ENCODE results near the gene NOTCH1.

NOTCH1 gene

GRCh38 chr9:136531904-136532798, 13.7 kb downstream of the NOTCH1 start:
- no peak for DNase-seq (ENCODE audit: low spot score)

- DNase-seq (ENCODE audit: low spot score): no peak
These were observed 14.5 kb downstream of the NOTCH1 start for GRCh38 chr9:136531186-136531903.

DNA sequence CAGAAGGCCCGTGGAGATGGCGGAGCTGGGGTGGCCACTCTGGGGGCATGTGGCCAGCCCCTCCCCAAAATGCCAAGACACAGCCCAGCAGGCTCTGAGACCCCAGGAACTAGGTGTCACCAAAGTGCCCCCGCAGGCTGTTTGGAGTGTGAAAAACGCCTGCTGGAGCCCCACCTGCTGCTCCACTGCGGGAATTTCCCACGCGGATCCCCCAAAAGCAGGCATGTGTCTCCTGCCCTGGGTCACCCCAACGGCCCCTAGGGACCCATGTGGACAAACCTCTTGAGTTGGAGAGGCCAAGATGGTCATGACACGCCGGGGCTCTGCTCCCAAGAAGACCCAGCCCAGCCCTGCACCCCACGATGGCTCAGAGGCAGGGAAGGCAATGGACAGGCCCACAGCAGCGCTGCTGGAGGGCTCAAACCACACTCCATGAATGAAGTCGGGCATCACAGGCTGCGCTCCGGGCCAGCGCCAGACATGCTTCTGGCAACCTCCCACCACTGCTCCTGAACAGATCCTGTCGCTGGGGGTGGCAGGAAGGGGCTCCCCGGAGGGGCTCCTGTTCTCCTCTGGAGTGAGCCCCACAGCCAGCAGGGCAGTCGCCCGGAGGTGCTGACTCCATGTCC, 15.3 kb downstream of the NOTCH1 start:
- no peak for DNase-seq (ENCODE audit: low spot score)

- DNase-seq (ENCODE audit: low spot score): no peak
These were observed 16.1 kb downstream of the NOTCH1 start for GRCh38 chr9:136529516-136530460.

- DNase-seq (ENCODE audit: low spot score): no peak
These were observed 17.0 kb downstream of the NOTCH1 start for GRCh38 chr9:136528716-136529341.

DNA sequence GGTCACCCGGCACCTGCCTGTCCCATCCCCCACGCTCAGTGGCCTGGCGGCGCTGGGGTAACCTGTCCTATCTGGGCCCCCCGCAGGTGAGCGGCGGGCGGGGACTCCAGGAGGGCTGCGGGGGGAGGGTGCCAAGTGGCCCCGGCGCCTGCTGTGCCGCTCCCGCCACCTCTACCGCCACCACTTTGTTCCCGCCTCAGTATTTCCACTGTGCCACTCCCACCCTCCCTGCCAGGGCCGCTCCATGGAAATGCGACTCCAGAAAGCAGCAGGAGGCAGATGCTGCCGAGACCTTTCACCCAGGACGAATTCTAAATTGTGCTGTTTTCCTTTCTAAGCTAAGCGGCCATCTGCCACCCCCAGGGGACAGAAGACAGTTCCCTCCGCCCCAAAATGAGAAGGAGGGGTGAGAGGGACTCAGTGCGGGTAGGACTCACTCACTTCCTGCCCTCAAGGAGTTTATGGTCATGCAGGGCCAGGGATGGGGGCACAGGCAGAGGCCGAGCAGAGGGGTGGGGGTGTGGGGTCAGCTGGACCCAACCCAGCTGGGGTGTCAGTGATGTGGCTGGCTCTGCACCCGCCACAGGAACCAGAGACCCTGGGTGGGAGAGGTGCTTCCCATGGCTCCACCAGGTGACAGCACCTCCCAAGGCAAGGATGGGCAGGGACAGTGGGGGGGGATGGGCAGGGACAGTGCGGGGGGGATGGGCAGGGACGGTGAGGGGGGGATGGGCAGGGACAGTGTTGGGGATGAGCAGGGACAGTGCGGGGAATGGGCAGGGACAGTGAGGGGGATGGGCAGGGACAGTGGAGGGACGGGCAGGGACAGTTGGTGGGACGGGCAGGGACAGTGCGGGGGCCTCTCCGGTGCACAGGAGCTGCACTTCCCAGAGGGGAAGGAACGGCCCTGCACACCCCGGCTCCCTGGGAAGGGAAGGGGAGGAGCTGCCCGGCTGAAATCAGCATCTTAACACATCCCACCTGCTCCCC, 17.8 kb downstream of the NOTCH1 start:
- peak; percentile 40 for DNase-seq (ENCODE audit: low spot score)

DNA sequence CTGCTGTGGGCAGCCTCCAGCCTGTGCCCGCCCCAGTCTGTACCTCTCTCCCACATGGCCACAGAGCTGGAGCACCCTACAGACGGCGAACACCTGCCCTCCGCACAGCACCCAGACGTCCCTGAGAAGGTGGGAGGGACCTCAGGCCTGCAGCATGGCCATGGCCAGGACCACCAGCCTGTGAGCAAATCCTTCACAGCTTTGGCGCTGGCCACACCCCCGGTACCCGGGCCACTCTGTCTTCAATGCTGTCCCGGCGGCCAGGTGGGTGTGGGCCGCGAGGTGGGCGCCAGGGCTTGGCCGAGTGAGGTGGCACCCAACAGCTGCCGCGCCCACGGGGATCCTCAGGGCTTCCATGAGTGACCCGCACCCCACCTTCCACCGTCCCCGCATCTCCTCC, 18.7 kb downstream of the NOTCH1 start:
- no peak for DNase-seq (ENCODE audit: low spot score)

- no peak for DNase-seq (ENCODE audit: low spot score)
These were observed 19.2 kb downstream of the NOTCH1 start for GRCh38 chr9:136526625-136527066.

GRCh38 chr9:136525841-136526499, 19.9 kb downstream of the NOTCH1 start:
- DNase-seq (ENCODE audit: low spot score): no peak

DNA sequence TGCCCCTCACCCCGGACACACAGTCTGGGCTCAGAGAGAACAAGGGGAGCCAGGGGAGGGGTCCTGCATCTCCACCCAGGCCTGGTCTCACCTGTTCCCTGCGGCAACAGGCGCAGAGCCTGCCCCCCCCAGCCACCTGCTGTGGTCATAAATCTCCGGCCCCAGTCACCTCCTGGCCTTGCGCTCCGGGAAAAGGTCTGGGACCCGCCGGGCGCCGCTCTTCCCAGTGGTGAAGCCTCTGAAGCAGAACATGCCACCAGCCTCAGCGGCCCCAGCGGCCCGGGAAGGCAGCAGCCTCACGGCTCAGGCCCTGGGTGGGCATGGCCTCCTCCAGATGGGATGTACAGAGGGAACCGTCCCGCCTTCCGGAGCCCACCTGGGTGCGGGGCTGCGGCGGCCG, 20.6 kb downstream of the NOTCH1 start:
- no peak for DNase-seq (ENCODE audit: low spot score)

- DNase-seq (ENCODE audit: low spot score): no peak
These were observed 23.3 kb downstream of the NOTCH1 start for GRCh38 chr9:136522314-136523237.

DNA sequence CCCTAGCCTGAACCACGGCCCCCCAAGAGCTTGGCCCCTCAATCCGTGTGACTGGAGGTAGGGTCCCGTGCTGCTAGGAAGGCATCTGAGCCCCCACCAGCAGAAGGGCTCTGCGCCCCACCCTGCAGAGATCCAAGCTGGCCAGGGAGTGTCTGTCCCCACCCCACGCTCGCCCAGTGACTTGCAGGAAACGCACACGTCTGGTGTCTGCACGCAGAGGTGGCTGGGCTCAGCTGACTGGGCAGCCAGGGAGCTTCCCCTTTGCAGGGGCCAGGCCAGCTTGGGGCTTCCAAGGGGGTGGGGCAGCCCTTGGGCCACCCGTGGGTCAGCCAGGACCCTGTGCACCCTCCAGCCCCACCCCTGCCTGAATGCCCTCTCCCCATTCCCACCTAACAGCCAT, 24.3 kb downstream of the NOTCH1 start:
- no peak for DNase-seq (ENCODE audit: low spot score)

GRCh38 chr9:136520053-136520540, 25.8 kb downstream of the NOTCH1 start:
- no peak for DNase-seq (ENCODE audit: low spot score)

DNA sequence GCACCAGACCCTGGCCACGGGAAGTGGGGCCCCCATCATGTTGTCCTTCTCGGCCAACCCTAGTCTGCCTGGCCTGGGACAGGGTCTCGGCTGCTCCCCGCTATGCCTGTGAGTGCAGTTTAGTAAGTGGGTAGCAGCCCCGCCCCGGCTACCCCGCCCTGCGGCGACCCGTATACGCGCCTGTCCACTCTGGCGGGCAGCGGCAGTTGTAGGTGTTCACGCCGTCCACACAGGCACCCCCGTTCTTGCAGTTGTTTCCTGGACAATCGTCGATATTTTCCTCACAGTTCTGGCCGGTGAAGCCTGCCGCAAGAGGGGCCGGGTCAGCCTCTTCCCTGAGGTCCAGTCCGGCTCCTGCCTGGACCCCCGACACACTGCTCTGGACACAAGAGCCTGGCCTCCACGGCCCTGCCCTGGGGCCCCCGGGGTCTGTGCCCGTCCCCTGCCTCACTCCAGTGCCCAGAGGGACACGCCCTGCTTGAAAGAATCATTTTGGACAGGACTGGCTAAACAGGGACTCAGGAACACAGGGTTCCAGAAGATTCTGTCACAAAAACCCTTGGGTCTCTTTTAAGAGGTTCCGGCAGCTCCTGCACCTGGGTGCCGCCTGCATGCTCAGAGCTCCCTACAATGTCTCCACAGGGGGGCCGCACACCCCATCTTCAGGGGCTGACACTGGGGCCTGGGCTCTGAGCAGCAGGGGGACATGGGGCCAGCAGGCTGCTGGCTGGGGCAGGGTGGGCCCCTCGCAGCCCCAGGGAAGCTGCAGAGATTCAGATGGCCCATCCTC, 26.4 kb downstream of the NOTCH1 start:
- DNase-seq (ENCODE audit: low spot score): no peak

- DNase-seq (ENCODE audit: low spot score): no peak
These were observed 27.2 kb downstream of the NOTCH1 start for GRCh38 chr9:136518623-136519022.

- DNase-seq (ENCODE audit: low spot score): no peak
These were observed 27.9 kb downstream of the NOTCH1 start for GRCh38 chr9:136517950-136518349.
